Ishikawa (cell line): Measurements from ENCODE around the gene NEDD4L.

Experiments
- FOXM1 ChIP-seq: IDR thresholded peaks from 2 replicates; pipeline ENCODE4 v1.6.1; 2012; ENCODE audit warnings: low read depth, borderline replicate concordance
- TAF1 ChIP-seq: IDR thresholded peaks from 2 replicates; pipeline ENCODE4 v1.6.1; 2012; ENCODE audit warnings: low read depth, mild to moderate bottlenecking
- YY1 ChIP-seq: IDR thresholded peaks from 2 replicates; pipeline ENCODE4 v1.6.1; 2012; ENCODE audit warnings: low read depth
- TF ChIP-seq, protein P1 (sequence below): IDR thresholded peaks from 2 replicates; pipeline ENCODE4 v1.6.1; 2012
- TF ChIP-seq, protein P2 (sequence below): IDR thresholded peaks from 2 replicates; pipeline ENCODE4 v1.6.1; 2012; ENCODE audit warnings: low read depth, mild to moderate bottlenecking
- TF ChIP-seq, protein P3 (sequence below): IDR thresholded peaks from 2 replicates; pipeline ENCODE4 v1.6.1; 2012

DNA sequence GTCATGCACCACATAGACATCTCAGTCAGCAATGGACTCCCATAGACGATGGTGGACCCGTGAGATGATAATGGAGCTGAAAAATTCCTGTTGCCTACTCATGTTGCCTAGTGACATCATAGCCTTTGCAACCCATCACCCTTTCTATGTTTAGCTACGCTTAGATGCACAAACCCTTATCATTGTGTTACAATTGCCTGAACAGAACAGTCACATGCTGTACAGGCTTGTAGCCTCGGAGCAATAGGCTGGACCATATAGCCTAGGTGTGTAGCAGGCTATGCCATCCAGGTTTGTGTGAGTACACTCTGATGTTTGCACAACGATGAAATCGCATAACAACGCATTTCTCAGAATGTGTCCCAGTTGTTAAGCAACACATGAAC is 363.2 kb downstream of the NEDD4L start:
- TF ChIP-seq TAF1 (no peak), YY1 (no peak), FOXM1 (no peak)
- TF ChIP-seq, protein P1, sequence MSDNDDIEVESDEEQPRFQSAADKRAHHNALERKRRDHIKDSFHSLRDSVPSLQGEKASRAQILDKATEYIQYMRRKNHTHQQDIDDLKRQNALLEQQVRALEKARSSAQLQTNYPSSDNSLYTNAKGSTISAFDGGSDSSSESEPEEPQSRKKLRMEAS: no peak
- TF ChIP-seq, protein P2, sequence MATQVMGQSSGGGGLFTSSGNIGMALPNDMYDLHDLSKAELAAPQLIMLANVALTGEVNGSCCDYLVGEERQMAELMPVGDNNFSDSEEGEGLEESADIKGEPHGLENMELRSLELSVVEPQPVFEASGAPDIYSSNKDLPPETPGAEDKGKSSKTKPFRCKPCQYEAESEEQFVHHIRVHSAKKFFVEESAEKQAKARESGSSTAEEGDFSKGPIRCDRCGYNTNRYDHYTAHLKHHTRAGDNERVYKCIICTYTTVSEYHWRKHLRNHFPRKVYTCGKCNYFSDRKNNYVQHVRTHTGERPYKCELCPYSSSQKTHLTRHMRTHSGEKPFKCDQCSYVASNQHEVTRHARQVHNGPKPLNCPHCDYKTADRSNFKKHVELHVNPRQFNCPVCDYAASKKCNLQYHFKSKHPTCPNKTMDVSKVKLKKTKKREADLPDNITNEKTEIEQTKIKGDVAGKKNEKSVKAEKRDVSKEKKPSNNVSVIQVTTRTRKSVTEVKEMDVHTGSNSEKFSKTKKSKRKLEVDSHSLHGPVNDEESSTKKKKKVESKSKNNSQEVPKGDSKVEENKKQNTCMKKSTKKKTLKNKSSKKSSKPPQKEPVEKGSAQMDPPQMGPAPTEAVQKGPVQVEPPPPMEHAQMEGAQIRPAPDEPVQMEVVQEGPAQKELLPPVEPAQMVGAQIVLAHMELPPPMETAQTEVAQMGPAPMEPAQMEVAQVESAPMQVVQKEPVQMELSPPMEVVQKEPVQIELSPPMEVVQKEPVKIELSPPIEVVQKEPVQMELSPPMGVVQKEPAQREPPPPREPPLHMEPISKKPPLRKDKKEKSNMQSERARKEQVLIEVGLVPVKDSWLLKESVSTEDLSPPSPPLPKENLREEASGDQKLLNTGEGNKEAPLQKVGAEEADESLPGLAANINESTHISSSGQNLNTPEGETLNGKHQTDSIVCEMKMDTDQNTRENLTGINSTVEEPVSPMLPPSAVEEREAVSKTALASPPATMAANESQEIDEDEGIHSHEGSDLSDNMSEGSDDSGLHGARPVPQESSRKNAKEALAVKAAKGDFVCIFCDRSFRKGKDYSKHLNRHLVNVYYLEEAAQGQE: no peak
- TF ChIP-seq, protein P3, sequence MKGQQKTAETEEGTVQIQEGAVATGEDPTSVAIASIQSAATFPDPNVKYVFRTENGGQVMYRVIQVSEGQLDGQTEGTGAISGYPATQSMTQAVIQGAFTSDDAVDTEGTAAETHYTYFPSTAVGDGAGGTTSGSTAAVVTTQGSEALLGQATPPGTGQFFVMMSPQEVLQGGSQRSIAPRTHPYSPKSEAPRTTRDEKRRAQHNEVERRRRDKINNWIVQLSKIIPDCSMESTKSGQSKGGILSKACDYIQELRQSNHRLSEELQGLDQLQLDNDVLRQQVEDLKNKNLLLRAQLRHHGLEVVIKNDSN: no peak
